Kidney glomerular epithelial cell (primary cell): ENCODE measurements around the gene CAMK2N1.
A peak's percentile ranks its signal among the peaks of the same experiment; 100 is the strongest.
"Not testable (repeated sequence)": the region's sequence is repeated elsewhere in the genome, so short reads cannot be mapped to it uniquely, and the experiment has no call there.

ENCODE experiments used
- DNase-seq: peaks from one replicate; lab custom pipeline; 2025; lab: John Stamatoyannopoulos, UW

Gene CAMK2N1

DNA sequence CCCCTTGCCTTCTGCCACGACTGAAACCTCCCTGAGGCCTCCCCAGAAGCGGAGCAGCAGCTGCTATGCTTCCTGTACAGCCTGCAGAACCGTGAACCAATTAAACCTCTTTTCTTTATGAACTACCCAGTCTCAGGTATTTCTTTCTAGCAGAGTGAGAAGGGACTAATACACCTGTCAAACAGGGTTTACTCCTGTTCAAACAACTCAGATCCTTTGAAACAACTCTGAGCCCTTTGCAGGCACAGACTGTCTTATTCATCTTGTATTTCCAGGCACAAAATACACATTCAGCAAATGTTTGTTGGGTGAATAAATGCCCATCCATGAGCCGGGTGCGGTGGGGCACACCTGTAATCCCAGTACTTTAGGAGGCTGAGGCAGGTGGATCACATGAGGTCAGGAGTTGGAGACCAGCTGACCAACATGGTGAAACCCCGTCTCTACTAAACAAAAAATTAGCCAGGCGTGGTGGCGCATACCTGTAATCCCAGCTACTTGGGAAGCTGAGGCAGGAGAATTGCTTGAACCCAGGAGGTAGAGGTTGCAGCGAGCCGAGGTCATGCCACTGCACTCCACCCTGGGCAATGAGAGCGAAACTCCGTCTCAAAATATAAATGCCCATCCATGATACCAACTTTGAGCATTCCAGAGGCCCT, 10.8 kb upstream of the CAMK2N1 start:
- DNase-seq = not testable (repeated sequence)

DNA sequence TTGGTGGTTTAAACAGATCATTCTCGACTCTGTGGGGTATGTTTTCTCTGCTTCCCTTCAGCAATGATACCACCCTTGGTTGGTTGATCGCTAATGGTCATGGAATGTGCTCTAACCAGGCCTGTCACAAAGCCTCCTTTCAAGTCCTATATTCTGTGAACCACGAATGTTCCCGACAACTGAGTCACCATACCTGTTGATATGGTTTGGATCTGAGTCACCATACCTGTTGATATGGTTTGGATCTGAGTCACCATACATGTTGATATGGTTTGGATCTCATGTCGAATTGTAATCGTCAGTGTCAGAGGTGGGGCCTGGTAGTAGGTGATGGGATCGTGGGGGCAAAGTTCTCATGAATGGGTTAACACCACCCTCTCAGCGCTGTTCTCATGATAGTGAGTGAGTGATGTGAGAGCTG, 10.2 kb upstream of the CAMK2N1 start:
- peak; percentile 88 for DNase-seq

DNA sequence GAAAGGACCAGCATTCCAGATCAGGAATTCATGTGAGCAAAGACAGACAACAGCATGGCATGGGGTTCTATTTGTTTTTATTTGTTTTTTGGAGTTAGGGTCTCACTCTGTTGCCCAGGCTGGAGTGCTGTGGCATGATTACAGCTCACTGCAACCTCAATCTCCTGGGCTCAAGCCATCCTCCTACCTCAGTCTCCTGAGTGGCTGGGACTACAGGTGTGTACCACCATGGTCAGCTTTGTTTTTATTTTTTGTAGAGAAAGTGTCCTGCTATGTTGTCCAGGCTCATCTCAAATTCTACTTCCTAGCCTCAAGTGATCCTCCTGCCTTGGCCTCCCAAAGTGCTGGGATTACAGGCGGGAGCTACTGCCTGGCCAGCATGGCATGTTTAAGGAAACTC, 9.7 kb upstream of the CAMK2N1 start:
- DNase-seq = no peak

DNA sequence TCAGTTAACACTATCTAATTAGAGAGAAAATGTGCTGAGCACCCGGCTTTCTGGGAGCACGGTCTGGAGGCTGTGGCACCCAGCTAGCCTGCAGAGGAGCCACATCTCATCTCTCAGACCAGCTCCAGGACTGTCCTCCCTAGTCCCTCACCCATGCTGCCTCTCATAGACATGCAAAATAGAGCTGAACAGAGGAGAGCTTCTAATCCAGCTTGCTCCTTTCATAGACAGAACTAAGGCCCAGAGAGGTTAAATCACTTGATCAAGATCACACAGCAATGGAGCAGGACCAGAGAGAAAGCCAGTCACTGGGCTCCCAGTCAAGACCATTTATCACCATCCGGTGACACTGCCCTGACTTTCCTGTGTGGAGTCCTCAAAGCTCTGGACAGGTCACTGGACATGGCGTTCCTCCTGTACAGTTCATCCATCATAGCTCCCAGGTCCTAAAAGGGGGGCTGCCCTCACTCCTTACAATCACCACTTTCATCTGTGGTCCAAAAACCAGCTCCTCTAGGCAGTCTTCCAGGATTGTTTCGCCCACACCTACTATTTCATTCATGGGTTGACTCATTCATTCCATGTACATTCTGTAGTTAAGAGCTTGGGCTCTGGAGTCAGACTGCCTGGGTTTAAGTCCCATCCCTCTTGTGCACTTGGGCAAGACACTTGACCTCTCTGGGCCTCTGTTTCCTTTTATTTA, 8.8 kb upstream of the CAMK2N1 start:
- DNase-seq = peak; percentile 49

DNA sequence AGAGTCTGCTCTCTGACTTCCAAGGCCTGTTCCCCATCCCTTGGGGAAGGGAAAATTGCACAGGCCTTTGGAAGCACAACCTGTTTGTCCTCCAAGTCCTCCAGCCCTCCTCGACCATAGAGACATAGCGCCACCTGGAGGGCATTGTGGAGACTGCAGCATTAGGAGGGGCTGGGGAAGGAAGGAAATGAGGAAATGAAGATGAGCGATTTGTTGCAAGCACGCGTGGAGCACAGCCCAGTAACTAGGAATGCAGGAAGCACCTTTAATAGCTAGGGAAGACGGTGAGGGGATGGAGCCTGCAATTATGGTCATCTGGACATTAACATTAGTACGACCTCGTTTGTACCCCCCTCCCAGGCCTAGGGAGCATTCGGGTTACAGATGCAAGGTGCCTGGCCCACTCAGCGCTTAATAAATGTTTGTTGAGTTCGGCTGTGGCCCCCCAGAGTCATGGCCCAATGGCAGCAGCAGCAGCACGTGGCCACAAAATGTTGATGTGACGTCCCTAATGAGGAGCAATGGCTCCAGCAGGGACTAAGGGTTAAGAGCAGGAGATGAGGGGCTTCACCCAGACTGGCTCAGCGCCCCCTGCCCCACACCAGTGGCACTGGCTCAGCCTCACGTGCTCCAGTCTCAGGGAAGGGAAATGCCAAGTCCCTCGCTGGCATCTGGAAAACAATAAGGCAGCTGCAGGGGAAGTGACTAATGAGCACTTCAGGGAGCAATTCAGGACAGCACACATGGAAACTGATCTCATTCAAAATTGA, 8.0 kb upstream of the CAMK2N1 start:
- peak; percentile 74 for DNase-seq

DNA sequence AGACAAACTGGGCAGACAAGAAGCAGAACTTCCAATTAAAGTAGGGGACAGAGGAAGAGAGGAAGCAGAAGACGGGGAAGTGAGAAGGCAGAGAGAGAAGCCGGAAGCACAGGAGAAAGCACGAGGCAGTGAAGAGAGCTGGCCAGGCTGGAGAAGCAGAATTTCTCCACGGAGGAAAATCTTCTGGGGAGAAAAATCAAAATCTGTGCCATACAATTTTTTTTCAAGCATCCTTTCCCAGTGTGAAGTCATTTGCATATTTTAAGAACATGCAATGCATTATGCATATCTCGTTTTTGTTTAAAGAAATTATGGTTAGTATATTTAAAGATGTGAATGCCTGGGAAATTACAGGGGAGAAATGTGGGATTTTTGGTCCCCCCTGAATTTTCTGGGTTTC, 7.3 kb upstream of the CAMK2N1 start:
- no peak for DNase-seq

DNA sequence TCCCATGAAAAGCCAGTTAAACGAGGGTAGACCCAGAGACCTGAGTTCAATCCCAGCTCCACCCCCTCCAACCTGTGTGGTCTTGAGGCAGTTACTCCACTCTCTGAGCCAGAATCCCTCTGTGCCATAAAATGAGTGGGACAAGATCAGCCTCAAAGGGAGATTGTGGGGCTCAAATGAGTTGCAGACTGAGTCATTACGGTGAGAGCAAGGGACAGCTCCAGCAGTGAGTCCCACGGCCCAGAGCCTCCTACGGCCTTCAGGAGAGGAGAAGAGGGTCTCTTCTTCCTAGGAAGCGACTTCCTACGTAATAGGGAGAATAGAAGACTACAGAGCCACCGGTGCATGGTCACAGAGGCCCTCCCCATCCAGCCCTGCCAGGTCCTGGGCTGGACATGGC, 6.7 kb upstream of the CAMK2N1 start:
- no peak for DNase-seq

DNA sequence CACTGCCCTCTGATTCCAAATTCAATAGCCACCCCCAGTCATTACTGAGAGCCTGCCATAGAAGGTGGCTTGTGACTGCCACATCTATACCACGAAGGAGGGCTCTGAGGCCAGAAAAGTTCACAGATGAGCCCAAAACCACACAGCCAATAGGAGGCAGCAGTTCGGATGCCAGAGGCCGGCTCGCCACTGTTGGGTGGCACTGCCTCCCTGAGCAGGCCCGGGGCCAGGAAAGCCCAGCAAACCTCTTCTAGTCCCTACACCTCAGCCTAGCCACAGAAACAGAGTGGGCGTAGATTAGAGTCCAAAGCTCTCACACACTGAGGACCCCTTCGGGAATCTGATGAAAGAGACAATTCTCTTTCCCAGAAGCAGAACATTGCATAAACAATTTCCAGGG, 5.9 kb upstream of the CAMK2N1 start:
- no peak for DNase-seq

DNA sequence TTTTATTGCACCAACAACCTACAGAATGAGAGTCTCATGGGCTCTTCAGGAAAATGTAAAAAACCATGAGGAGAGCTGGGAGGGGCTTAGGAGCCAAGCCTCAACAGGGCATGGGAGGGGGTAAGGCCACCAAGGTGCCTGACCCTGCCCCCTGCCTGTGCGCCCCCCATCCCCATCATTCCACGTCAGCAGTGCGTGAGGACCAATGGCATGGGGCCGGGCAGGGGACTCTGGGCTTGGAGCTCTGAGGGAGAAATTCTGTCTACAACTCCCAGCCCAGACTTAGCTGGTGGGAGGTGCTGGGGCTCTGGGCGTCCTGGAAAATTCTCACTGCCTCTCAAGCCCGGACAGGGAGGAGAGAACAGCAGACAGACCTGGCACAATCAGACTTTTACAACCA, 5.2 kb upstream of the CAMK2N1 start:
- no peak for DNase-seq

DNA sequence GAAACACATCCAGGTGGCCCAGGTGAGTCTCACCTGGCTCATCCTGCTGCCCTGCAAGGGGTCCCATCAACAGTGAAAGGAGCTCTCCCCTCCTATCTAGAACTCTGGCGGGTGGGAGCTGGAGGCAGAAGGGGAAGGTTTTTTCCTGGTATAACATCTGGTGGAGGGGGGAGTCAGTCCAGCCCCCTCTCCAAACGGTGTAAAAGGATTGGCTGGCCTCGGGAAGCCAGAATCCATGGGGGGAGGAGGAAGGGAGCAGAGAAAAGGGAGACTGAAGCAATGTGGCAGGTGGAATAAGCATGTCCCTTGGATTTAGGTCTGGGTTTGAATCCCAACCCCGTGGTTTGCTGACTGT, 1.2 kb upstream of the CAMK2N1 start:
- no peak for DNase-seq

DNA sequence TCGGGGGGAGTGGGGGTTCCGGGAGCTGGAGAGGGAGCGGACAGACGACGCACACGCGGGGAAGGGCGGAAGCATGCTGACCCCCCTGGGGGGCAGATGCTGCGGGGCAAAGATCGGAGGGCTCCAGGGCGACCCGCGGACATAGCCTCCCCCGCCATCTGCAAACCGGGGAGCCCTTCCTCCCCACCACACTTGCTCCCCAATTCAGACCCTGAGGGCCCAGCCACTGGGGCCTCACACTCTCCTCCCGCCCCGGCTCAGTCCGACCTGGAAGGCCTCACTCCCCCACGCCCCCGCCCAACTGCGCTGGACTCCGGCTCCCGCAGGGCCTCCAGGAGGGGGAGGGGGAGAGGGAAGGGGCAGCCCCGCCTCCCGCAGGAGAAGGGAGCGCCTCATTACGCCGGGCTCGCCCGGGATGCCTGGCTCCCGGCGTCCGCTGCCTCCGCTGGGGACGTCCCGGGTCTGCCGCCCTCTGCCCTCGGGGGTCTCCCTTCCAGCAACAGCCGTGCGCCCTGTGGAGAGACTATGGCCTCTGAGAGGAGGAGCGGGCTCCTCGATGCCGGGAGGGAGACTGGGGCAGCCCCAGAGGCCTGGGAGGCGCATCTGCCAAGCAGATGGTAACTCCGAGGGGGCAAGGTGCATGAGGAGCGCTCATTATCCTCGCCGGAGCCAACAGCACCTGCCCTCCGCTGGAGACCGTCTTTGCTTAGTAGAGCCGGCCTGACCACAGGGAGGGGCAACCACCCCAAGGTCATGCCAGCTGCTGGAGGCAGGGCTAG, 636 bp upstream of the CAMK2N1 start:
- DNase-seq = peak; percentile 16

DNA sequence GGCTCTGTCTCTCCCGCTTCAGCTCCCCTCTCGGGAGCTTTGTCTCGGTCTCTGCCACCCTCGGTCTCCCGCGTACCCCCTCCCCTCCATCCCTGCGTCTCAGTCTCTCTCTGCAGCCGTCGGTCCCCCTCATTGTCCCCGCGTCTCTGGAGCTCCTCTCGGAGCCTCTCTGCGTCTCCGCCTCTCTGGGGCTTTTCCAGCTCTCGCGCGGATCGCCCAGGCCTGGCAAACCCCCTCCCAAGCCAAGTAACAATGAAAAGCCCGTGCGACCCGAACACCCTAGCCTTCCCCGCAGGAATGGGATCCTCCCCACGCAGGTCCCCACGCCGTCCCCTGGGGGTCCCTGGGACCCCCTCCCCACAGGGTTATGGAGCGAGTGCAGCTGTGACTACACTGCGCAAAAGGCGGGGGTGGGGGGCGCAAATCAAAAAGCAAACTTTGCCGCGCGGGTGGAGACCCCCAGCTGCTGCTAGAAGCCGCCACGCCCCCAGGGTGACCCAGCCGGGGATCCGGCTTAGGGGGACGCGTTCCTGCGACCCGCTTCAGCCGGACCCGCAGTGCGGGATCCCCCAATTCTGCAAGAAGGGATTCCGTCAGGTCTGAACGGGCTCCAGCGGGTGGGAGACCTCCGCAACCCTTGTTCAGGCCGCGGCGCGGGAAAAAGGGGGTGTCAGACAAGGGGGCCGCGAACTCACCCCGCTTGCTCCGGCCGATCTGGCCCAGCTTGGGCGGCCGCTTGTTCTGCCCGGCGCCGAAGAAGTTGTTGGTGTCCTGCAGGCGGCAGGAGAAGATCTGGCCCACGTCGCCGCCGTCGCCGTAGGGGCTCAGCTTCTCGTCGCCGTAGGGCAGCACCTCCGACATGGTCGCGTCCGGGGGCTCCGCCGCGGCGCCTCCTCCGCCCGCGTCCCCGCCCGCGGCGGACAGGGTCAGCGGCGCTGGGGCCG, 1.2 kb downstream of the CAMK2N1 start:
- no peak for DNase-seq

DNA sequence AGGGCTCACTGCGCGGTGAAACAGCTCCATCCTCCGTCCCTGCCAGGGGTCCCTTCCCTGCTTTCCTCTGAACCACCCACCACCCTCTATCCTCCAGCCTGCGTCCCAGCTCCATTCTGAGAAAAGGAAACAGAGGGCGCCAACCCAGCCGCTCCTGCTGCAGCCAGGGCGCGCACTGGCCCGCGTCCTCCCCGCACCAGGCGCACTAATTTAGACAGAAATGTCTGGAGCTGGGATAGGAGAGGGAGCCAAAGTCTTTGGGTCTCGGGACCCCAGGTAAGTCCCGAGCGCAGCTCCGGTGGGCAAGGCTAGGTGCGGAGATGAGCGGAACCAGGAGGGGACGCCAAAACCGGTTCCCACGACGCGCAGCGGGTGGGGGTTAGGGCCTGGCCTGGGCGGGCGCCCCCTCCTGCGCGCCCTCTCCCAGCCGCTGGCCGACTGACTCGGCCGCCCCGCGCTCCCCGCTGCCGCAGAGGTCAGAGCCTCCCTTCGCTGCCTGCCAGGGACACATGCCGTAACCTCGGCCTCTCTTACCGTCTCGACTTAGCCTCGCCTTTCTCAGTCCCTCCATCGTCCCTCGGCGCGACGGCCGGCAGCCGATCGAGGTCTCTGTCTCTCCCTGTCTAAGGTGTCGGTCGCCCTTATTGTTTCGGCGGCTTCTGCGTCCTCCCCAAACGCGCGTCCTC, 2.0 kb downstream of the CAMK2N1 start:
- DNase-seq = peak; percentile 19

DNA sequence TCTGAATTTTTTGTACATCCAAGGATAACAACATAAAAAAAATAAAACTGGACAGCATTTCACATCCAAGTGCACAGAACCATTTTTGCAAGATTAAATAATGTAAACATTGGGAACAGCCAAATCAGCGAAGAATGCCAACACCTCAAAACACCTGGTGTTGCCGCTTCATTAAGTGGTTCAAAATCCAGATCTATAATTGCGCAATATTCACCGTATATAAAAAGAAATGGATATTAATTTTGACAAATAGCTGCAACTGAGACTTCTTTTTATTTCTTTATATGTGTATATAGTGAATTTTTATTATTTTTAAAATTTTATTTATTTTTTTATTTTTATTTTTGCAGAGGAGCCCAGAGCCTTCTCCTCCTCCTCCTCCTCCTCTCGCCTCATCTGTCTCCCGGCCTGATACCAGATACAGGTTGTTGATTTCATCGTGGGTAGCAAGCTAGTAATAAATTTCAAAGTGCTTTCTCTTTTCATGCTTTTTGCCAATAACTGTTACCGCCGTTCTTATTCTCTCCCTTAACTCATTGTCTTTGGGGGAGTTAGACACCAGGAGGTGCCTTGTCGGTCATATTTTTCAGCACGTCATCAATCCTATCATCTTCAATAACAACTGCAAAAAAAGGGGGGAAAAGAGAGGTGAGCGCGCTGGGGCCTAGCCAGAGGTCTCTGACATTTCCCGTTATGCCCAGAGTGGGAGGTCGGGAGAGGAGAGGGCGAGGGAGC, 2.7 kb downstream of the CAMK2N1 start:
- DNase-seq = peak; percentile 20

DNA sequence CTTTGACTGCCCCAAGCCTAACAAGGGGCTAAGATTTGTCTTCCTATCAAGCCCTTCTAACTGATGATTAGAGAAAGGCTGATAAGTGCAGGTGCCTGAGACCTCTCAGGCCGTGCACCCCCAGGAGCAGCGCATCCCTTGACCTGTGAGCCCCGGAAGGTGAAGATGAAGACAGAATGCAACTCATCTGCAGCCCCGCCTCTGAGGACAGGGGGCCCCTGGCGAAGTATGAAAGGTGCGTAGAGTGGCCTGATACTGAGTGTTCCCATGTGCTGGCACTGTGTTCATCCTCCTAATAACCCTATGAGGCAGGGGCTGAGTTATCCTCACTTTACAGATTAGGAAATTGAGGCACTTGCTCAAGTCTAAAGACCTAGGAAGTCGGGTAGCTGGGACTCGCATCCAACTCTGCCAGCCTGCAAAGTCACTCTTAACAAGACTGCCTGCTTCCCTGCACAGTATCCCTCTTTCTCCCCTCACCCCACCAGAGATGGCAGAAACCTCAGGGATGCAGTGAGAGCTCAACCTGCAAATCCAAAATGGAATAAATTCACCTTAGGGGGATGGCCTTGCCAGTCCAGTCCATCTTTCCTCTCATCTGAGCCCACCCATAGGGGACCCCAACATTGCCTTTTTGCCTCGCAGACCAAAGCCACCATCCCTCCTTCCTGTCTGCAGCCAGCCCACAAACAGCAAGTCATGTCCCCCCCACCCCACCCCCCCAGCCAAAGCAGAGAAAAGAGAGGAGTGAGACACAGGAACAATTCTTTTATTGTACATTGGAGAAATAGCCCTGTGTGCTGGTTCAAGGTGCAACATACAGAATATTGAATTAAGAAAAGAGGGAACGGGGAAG, 4.1 kb downstream of the CAMK2N1 start:
- no peak for DNase-seq

DNA sequence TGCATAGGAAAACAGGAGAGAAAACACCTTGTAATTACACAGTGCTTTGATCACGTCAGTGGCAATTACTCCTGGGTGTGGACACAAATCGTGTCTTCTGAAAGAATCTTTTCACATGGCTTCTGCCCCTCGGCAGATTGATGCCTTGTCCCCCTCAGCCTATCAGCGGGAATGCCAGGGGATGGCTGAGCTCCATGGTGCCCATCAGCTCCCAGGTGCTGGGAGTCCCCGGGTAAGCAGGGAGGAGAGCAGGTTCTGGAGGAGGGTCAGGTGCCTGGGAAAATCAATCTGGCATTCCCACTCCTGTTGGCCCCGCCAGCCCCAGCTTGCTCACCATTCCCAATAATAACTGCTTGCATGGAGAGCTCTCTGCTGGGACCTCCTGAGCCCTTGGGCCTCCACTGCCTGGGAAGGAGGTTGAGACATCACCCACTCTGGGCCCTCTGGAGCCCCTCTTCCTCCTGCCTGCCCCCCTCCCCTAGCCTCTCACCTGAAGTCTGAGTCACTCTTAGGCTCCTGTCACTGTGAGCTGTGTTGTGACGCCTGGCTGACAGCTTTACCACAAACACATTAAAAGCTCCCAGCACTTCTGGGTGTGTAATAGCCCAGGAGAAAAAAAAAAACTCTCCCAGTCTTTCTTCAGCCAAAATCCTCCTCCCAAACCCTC, 4.9 kb downstream of the CAMK2N1 start:
- DNase-seq = peak; percentile 37

DNA sequence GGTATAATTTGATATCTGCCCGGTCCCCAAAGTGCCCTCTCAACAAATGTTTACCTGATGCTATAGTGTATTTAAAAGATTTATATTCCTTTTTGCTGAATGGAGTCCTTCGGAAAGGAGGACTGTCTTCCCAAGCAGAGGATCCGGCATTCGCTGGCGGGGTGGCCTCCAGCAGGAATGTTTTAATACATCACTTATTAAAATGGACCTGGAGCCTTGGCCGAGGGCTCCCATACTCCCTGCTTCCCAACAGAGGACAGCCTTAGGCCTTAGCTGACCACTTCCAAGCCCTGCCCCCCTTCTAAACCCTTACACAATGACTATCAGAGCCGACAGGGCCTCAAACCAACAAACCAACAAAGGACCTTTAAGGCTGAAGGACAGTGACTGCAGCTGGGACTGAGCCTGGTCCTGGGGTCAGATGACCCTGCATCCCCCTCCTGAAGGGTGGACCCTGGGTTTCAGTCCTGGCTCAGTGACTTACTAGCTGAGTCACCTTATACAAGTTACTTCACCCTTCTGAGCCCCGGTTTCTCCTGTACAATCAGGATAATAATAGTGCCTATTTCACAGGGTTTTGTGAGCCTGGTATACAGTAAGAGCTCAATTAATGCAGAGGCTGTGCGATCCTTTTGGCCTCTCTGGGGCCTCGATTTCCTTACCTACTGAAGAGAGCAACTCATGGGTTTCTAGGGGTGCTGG, 5.6 kb downstream of the CAMK2N1 start:
- DNase-seq = peak; percentile 90

DNA sequence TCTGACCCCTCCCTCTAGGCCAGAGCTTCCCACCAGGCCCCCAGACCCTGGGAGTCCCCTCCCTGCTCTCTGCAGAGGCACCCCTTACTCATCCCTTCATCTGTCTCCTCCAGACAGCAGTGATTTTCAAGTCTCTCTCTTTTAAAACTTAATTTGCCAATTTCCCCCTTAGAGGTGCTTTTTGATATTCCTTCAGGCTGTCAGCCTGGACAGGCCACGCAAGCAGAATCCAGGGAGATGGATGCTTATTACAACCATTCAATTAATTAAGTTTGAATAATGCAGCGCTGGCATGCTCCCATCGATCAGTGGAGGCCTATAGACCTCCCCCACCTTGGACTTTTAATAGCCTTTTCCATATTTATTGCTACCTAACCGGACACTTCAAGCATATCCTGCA, 6.2 kb downstream of the CAMK2N1 start:
- DNase-seq = no peak
